Activated T-helper 1 cell treated with Interleukin-2 at 50 U/mL for 16 hours (primary cell): ENCODE measurements around the gene GPR87.

Source experiments
- DNase-seq: peaks from one replicate; pipeline ENCODE4 v3.0.0-alpha.2; 2020; ENCODE audit warnings: low read depth

Gene GPR87

GRCh38 chr3:151315846-151316245 is 774 bp downstream of the GPR87 start:
- DNase-seq, result no peak

DNA sequence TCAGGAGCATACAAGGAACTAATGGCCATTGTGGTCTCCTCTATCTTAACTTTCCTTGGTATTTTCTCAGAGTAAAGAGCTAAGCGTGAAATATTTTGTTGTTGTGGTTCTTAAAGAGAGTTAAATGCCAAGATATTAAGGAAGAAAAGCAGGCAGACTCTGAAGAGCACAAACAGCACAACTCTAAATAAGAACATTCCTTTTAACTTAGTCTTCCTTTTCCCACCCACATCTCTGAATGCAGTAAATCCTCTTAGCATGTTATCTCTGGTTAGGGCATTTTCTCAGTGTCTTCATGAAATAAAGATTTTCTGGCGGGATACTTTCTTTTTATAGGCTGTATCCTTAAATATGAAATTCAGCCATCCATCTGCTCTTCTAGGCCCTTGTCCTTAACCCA is 1.5 kb downstream of the GPR87 start:
- DNase-seq, result no peak

- DNase-seq, result no peak
These were observed 2.0 kb downstream of the GPR87 start for GRCh38 chr3:151314593-151314992.

GRCh38 chr3:151314137-151314536 is 2.5 kb downstream of the GPR87 start:
- no peak for DNase-seq

DNA sequence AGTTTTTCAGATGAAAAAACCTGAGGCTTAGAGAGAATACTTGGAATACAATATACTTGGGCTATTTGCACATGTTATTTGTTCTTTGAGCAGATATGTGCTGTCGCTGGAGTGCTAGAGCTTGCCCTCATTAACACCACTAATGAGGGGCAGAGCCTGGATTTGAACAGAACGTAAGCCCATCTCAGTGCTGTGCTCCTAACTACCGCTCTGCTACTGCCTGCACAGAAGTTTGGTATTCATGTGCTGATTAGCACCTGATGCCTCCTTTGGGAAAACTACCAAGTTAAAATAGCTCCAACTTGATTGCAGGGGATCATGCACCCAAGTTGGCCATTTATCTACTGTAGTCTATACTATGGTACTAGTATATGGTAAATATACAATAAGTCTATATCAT is 3.6 kb downstream of the GPR87 start:
- DNase-seq, result no peak

DNA sequence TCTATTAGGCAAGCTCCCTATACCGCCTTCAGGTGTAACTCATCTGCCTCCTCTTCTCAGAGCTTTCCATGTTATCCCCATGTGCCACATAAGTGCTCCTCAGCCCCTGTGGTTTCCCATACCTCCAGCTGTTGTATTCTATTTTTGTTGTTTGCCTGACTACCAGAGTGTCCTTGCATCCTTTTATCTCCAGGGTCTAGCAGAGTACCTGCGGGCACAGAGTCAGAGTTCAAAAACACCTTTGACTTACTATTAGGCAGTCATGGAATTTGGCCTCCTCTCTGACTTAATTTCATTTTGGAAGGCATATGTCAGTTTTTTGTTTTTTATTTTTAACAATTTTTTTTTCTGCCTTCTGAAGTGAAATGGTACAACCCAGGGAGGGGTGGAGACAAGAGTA is 7.1 kb downstream of the GPR87 start:
- DNase-seq, result no peak

- no peak for DNase-seq
These were observed 8.8 kb downstream of the GPR87 start for GRCh38 chr3:151307583-151308488.

- DNase-seq, result no peak
These were observed 9.5 kb downstream of the GPR87 start for GRCh38 chr3:151307131-151307530.

DNA sequence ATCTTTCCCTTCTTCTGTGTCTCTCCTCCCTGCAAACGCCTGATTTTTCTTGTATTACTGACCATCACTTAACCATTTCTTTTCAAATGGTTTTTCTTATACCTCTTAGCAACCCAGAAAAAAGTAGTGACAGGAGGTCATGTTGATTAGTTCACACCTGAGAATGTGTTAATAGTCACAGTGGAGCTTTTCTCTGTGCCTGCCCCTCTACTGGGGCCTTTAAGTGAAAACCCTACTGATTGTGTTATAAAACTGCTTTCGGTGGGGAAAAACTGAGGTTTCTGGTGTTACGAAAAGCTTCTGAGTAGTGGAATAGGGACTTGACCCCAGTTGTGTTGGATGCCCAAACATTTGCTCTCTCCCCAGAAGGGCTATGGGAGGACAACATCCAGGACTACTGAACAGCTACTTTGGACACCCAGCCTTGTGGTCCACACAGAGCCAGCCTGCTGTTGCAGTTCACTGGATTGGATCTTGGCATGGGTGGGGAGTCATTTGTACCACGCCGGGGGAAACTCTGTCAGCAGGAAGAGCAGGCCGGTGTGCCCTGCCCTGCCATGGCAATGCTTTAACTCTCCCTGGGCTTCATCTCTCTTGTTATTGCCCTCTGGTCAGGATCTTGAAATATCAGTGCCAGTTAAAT is 10.3 kb downstream of the GPR87 start:
- no peak for DNase-seq

GRCh38 chr3:151305775-151306151 is 10.9 kb downstream of the GPR87 start:
- DNase-seq, result no peak

GRCh38 chr3:151305060-151305774 is 11.4 kb downstream of the GPR87 start:
- DNase-seq, result no peak

DNA sequence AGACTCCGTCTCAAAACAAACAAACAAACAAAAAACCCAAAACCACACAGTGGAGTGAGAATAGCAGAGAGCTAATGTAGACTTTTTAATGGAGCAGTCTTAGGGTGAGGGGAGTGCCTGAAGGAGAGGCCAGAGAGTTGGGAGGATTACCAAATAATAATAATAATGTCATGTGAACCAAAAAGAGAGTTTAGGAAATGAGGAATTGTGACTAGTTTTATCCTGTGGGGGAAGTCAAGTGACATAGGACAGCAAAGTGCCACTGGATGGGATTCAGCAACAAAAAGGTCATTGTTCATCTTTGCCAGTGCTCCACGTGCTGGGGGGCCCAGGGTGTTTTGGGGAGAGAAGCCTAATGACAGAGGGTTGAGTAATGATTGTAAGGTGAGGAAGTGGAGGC is 12.9 kb downstream of the GPR87 start:
- DNase-seq, result no peak

DNA sequence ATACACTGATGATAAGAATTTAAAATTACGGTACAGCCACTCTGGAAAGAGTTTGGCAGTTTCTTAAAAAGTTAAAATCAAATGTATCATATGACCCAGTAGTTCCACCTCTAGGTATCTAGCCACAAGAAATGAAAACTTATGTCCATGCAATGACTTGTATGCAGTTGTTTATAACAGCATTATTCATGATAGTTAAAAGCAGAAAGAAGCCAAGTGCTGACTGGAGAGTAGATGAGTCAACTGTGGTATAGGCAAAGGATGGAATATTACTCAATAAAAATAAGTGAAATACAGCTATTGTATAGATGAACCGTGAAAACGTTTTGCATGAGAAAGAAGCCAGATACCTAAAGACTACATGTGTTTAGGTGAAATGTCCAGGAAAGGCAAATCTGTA is 14.8 kb downstream of the GPR87 start:
- no peak for DNase-seq

- DNase-seq, result no peak
These were observed 16.1 kb downstream of the GPR87 start for GRCh38 chr3:151300539-151300938.

GRCh38 chr3:151299006-151299405 is 17.6 kb downstream of the GPR87 start:
- no peak for DNase-seq

DNA sequence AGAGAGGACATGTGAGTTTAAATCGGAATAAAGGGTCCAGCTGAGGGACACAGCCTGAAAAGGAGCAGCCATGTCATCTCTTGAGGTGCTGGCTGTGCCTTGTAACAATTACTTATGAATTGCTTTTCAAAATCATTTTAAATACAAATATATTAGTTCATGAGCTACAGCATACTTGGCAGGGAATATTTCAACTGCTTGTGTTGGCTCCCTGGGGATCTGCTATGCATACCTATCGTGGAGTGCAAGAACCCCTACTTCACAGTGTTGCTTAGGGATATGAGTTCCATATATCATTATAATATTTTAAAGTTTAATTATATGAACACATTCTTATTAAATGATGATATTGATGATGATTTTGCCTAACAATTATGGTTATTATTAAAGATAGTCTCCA is 19.2 kb downstream of the GPR87 start:
- DNase-seq, result no peak

DNA sequence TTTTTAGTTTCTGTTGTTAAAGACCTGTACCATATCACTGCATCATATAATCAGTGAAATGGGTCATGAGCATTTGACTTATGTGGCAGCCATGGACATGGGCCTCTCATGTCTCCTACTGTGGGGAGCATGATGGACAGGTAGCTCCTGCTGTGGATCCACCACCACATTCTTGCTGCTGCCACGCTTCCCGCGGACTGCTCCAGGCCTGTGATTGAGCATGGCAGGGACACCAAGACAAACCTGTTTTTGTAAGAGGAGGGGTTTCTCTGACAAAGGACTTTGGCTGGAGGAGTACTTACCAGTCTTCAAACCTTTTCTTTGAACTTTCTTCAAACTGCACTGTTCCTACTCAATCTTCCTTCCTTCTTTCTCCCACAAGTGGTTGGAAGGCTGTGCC is 20.4 kb downstream of the GPR87 start:
- no peak for DNase-seq

DNA sequence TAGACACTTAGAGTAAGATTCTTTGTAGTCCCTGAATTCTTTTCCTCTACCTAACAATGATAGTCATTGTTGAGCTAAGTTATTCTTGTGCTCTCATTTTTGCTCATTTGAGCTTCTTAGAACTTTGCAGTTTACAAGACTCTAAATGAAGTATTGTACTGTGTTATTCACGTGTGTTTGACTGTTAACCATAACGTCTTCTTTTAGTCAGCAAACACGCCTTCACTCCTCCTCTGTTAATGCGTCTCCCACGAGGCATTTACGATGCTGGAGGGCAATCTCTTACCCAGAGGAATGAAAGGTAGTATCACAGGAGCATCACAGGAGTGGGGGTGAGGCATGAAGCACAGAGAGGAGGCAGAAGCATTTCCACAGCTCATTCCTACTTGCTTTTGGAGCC is 23.5 kb downstream of the GPR87 start:
- DNase-seq, result no peak

DNA sequence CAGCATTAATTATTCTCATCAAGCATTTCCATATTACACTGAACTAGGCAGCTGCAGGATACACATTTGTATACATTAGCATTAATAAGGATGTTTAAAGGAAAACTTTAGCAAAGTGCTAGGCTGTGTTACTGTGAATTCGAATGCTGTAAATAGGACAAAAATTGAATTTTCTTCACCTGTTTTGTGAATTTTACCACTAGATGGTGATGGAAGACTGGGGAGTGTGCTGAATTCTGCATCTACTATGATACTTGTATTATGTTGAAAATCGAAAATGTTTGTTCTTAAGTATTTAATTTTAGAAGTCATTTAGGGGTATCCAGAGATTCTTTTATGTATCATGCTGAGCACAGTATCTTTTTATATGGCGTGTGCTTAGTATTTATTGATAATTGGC is 25.9 kb downstream of the GPR87 start:
- DNase-seq, result no peak

DNA sequence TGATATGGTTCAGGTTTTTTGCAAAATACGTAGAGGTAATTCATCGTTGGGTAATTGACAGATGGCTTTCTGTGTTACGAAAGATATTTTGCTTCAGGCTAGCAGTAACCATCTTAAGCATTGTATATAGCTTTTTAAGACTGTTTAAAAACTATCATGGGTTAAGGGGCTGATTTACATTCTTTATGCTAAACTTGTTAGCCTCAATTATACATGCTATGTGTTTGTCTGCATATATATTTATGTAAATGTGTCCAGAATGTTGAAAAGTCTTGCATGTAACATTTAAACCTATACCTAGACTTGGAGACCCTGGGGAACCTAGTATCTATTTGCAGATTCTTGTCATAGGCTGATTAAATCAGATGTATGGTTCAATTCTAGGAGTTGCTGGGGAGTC is 27.2 kb downstream of the GPR87 start:
- DNase-seq, result no peak

- no peak for DNase-seq
These were observed 30.7 kb downstream of the GPR87 start for GRCh38 chr3:151285940-151286339.

GRCh38 chr3:151283907-151284461 is 32.6 kb downstream of the GPR87 start:
- no peak for DNase-seq

GRCh38 chr3:151283387-151283786 is 33.2 kb downstream of the GPR87 start:
- no peak for DNase-seq
